K562 (cell line): ENCODE results near the gene NR6A1. TPM values are rescaled to one million over a fixed set of nuclear protein-coding genes. Genes with fewer than 3 reads are reported as not detected.

Source experiments
- FOXJ3 ChIP-seq: sonication (generic); formaldehyde crosslinking; IDR thresholded peaks from 2 replicates; pipeline ENCODE4 v1.4.0; 2020; ENCODE audit warnings: mild to moderate bottlenecking, missing genetic modification reagents
- KDM5B ChIP-seq: fragments of 200-600 bp; sonication (generic); IDR thresholded peaks from 2 replicates; pipeline ENCODE4 v1.6.1; 2012; ENCODE audit warnings: low read depth, mild to moderate bottlenecking, moderate library complexity, low read length, control low read depth, inconsistent platforms; ENCODE audit not compliant: insufficient replicate concordance
- LCOR ChIP-seq: sonication (generic); formaldehyde crosslinking; IDR thresholded peaks from 2 replicates; pipeline ENCODE4 v1.8.0; 2022; ENCODE audit warnings: mild to moderate bottlenecking, missing genetic modification reagents
- MTA3 ChIP-seq: fragments of 450-650 bp; formaldehyde crosslinking; IDR thresholded peaks from 2 replicates; pipeline ENCODE4 v1.6.1; 2017; ENCODE audit warnings: mild to moderate bottlenecking, borderline replicate concordance
- polyA plus RNA-seq, 8 experiments: library from polyadenylated mRNA; depleted of rRNA in 4 of 8; stranded (reverse) in 5 of 8; unstranded in 3 of 8; fragments of >200 nt; fragmentation: Nextera tagmentation in 2 of 8; fragmentation: Illumina TruSeq in 1 of 8; extraction: Ambion mirVana in 2 of 8; extraction: Trizol in 1 of 8; gene quantifications; 2 replicates each; pipeline versions ENCODE4 v1.2.1 to v1.2.3, GENCODE V29; 2011 to 2014; ENCODE audit warnings: inconsistent platforms in 1 of 8, missing spikeins in 1 of 8
- total RNA-seq, 7 experiments: library from RNA; depleted of rRNA in 6 of 7; stranded (reverse); fragments of >200 nt in 6 of 7; fragmentation: Illumina TruSeq in 2 of 7; extraction: Trizol in 2 of 7; gene quantifications; 2 replicates each; pipeline versions ENCODE4 v1.2.1 to v1.2.3, GENCODE V29; 2011 to 2021; ENCODE audit warnings: low replicate concordance in 1 of 7
- TF ChIP-seq, protein P1 (sequence below): fragments of 450-650 bp; IDR thresholded peaks from 2 replicates; pipeline ENCODE4 v1.6.1; 2016; ENCODE audit warnings: borderline replicate concordance

The NR6A1 gene
- total and polyA plus RNA-seq, 9 of the 15 experiments (the other 6 are each of a cell fraction or from before 2014, with no cell fraction given) = 9.7 to 55.4 (median 28.3) TPM

DNA sequence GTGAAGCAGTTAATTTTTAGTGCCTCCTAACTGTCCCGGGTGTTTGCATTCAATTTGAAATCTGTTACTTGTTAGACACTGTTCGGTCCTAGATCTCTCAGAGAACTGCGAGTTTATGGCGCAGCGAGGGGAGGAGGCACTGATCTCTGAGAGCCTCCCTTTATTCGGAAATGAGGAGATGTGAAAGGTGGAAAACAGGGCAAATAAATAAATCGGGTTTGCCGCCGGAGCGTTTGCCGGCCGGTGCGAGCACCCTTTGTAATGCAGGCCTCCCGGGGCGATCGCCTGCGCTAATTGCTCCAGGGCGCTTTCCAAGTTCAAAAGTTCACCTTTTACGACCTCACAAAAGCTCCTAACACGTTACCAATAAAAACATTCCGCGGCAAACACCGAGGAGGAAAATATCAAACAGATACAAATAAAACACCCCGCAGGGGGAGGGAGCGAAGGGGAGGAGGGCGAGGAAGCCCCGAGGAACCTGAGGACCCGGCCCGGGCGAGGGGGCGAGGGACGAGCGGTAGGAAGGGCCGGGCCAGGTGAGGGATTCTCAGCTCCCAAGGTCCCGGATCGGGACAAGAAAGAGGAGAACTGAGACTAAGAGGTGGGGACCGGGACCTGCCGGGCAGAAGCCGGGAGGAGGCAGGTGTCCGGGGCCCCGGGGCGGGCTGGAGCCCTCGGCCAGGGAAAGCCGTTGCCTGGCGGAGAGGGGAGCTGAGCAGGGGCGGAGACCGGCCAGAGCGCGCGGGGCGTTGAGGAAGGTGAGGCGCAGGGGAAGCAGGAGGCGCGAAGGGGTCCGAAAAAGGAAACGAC lies 1.4 kb downstream of the NR6A1 start (continued):
- TF ChIP-seq KDM5B = peak; percentile 20
- 0 out of 2 replicates have a peak, but pooled peaks have one; percentile 23 for TF ChIP-seq MTA3
- TF ChIP-seq LCOR (CRISPR knock-in tag) = 0 out of 2 replicates have a peak, but pooled peaks have one; percentile 25
- TF ChIP-seq, protein P1, sequence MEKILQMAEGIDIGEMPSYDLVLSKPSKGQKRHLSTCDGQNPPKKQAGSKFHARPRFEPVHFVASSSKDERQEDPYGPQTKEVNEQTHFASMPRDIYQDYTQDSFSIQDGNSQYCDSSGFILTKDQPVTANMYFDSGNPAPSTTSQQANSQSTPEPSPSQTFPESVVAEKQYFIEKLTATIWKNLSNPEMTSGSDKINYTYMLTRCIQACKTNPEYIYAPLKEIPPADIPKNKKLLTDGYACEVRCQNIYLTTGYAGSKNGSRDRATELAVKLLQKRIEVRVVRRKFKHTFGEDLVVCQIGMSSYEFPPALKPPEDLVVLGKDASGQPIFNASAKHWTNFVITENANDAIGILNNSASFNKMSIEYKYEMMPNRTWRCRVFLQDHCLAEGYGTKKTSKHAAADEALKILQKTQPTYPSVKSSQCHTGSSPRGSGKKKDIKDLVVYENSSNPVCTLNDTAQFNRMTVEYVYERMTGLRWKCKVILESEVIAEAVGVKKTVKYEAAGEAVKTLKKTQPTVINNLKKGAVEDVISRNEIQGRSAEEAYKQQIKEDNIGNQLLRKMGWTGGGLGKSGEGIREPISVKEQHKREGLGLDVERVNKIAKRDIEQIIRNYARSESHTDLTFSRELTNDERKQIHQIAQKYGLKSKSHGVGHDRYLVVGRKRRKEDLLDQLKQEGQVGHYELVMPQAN = 0 out of 2 replicates have a peak, but pooled peaks have one; percentile 21
- TF ChIP-seq FOXJ3 (CRISPR knock-in tag) = no peak
